Thyroid gland (tissue), 4 donors: ENCODE results near the gene AAMP. TPM values are rescaled to one million over a fixed set of nuclear protein-coding genes. Genes with fewer than 3 reads are reported as not detected.
"Not testable (repeated sequence)": the region's sequence is repeated elsewhere in the genome, so short reads cannot be mapped to it uniquely, and the experiment has no call there.

ENCODE experiments used
- DNase-seq, 2 donors: peaks; one replicate each; pipeline ENCODE4 v3.0.0-alpha.2; 2019
- H3K27ac ChIP-seq, 3 donors: fragments of 200-600 bp; sonication (generic); 1 replicate in 2 of 3; 2 replicates in 1 of 3; pipeline ENCODE4 v1.5.1; 2016 to 2019; ENCODE audit warnings: mild to moderate bottlenecking in 1 of 3, moderate library complexity in 1 of 3
- H3K27me3 ChIP-seq: fragments of 200-600 bp; sonication (generic); one replicate; pipeline ENCODE4 v1.5.1; 2019
- H3K36me3 ChIP-seq, 2 donors: fragments of 200-600 bp; sonication (generic); one replicate each; pipeline ENCODE4 v1.5.1; 2016 to 2019
- H3K4me1 ChIP-seq, 2 donors: fragments of 200-600 bp; sonication (generic); one replicate each; pipeline ENCODE4 v1.5.1; 2017 to 2019
- H3K4me3 ChIP-seq, 3 donors: fragments of 200-600 bp; sonication (generic); replicated peaks in 1 of 3; 1 replicate in 2 of 3; 2 replicates in 1 of 3; pipeline ENCODE4 v1.5.1; 2016; ENCODE audit warnings: mild to moderate bottlenecking in 1 of 3
- H3K9me3 ChIP-seq: fragments of 200-600 bp; sonication (generic); one replicate; pipeline ENCODE4 v1.5.1; 2017
- POLR2A ChIP-seq, 2 donors: fragments of 450-650 bp; IDR thresholded peaks; one replicate each; pipeline ENCODE4 v1.6.1; 2017; ENCODE audit warnings: antibody characterized with exemption in 2 of 2, mild to moderate bottlenecking in 2 of 2, moderate library complexity in 1 of 2
- WGBS, 2 donors: methylation state at CpG; one replicate each; pipeline ENCODE4 v1.1.5; 2017; 5-methylcytosine and 5-hydroxymethylcytosine counted together
- intact Hi-C: fragments of 100-400 bp; cut with DNase I; formaldehyde crosslinking; loops from one replicate; pipeline ENCODE4 v1.15.1; 2023
- total RNA-seq, 4 donors: library from RNA; depleted of rRNA; stranded (reverse); fragments of >200 nt; gene quantifications; one replicate each; pipeline ENCODE4 v1.2.3, GENCODE V29; 2016
- TF ChIP-seq, protein P1 (sequence below), 6 experiments: fragments of 200-600 bp in 3 of 6; fragments of 450-650 bp in 3 of 6; sonication (generic) in 3 of 6; IDR thresholded peaks; one replicate each; pipeline ENCODE4 v1.5.1; 2016 to 2019; ENCODE audit warnings: antibody characterized with exemption in 6 of 6, mild to moderate bottlenecking in 2 of 6, inconsistent platforms in 1 of 6, moderate library complexity in 1 of 6

AAMP gene
- total RNA-seq, 4 donors from 2014 or later = 86.9 to 175 (median 121) TPM

DNA sequence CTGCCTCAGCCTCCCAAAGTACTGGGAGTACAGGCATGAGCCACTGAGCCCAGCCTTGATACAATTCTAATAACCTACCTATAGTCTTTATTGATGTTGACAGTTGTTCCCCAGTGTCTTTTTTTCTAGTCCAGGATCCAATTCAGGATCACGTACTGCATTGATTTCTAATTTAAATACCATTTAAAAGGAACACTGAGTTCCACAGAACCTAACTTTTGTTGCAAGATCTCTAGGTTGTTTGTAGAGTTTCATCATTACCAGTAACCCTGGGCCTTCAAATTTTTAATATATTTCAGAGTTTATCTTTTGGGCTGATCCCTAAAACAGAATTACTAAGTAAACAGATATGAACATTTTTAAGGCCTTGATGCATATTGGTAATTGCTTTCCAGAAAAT, 43.4 kb upstream of the AAMP start:
- H3K27ac ChIP-seq = no peak overlapping the region
- TF ChIP-seq, protein P1, sequence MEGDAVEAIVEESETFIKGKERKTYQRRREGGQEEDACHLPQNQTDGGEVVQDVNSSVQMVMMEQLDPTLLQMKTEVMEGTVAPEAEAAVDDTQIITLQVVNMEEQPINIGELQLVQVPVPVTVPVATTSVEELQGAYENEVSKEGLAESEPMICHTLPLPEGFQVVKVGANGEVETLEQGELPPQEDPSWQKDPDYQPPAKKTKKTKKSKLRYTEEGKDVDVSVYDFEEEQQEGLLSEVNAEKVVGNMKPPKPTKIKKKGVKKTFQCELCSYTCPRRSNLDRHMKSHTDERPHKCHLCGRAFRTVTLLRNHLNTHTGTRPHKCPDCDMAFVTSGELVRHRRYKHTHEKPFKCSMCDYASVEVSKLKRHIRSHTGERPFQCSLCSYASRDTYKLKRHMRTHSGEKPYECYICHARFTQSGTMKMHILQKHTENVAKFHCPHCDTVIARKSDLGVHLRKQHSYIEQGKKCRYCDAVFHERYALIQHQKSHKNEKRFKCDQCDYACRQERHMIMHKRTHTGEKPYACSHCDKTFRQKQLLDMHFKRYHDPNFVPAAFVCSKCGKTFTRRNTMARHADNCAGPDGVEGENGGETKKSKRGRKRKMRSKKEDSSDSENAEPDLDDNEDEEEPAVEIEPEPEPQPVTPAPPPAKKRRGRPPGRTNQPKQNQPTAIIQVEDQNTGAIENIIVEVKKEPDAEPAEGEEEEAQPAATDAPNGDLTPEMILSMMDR (IDR thresholded peaks at IDR 0.05) = no peak
- no peak for TF ChIP-seq POLR2A (IDR thresholded peaks at IDR 0.05)
- intact Hi-C loops = no loop called here
- H3K27me3 ChIP-seq = no peaks in the 10 kb centered on the region
- DNase-seq = no peak
- no peaks in the 10 kb centered on the region for H3K36me3 ChIP-seq
- 84 to 97% methylated on average over 1 of the region's 1 CpG for WGBS, 2 donors
- peaks cover 3 to 4% of the 10 kb centered on the region in 2 donors for H3K4me1 ChIP-seq
- H3K4me3 ChIP-seq = no peak overlapping the region
- no peaks in the 10 kb centered on the region for H3K9me3 ChIP-seq

DNA sequence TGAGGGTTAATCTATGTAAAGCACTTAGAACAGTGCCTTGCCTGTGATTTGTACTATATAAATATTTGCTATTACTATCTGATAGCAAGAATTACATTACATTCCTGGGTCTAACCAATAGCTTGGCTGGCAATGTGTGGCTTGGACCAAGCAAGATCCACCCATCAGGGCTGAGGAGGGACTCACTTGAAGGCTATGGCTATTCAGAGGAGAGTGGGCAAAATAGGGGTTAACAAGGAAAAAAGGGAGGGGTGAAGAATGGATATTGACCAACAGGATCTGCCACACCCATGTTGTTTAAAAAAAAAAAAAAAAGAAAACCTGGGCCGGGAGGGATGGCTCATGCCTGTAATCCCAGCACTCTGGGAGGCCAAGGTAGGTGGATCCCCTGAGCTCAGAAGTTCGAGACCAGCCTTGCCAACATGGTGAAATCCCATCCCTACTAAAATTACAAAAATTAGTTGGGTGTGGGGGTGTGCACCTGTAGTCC, 42.4 kb upstream of the AAMP start:
- Histone ChIP-seq H3K9me3 (no peaks in the 10 kb centered on the region), H3K27me3 (no peaks in the 10 kb centered on the region), H3K4me3 (no peak overlapping the region), H3K4me1 (no peaks in the 10 kb centered on the region), H3K36me3 (no peaks in the 10 kb centered on the region), H3K27ac (no peak overlapping the region)
- intact Hi-C loops = no loop called here
- 73 to 74% methylated on average over 2 of the region's 2 CpGs for WGBS, 2 donors
- no peak for TF ChIP-seq POLR2A (IDR thresholded peaks at IDR 0.05)
- TF ChIP-seq, protein P1 (IDR thresholded peaks at IDR 0.05) = no peak
- DNase-seq = no peak

DNA sequence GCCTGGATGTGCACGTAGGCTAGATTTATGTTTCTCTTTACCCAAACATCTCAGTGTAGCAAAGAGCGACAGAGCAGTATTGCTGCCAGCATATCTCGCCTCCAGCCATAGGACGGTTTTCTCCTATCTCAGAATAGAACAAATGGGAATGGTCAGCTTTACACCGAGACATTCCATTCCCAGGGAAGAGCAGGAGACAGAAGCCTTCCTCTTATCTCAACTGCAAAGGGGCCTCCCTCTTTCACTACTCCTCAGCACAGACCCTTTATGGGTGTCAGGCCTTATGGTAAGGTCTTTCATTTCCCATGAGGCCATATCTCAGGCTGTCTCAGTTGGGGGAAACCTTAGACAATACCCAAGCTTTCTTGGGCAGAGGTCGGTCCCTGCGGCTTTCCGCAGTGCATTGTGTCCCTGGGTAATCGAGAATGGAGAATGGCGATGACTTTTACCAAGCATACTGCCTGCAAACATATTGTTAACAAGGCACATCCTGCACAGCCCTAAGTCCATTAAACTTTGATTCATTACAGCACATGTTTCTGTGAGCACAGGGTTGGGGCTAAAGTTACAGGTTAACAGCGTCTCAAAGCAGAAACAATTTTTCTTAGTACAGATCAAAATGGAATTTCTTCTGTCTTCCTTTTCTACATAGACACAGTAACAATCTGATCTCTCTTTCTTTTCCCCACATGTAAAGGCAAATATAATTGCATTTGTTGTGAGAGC, 41.8 kb upstream of the AAMP start:
- DNase-seq, H3K27me3 ChIP-seq, H3K4me1 ChIP-seq, H3K27ac ChIP-seq, H3K36me3 ChIP-seq, intact Hi-C loops, H3K9me3 ChIP-seq, H3K4me3 ChIP-seq: not testable (repeated sequence)
- 85 to 89% methylated on average over 11 of the region's 11 CpGs for WGBS, 2 donors

DNA sequence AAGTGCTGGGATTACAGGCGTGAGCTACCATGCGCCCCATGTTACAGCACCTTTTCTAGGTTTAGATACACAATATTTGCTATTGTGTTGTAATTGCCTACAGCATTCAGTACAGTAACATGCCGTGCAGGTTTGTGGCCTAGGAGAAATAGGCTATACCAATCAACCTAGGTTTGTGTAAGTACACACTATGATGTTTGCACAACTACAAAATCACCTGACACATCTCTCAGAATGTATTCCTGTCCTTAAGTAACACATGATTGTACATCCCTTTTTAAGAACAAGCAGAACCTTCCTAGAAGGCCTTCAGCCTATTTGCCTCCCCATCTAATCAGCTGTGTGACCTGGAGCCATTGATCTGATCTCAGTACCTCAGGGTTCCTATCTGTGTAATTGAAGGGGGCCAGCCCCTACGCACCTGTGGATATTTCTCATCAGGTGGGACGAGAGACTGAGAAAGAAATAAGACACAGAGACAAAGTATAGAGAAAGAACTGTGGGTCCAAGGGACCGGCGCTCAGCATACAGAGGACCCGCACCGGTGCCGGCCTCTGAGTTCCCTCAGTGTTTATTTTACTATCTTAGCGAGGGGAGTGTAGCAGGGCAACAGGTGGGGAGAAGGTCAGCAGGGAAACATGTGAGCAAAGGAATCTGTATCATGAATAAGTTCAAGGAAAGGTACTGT, 41.1 kb upstream of the AAMP start:
- Histone ChIP-seq H3K27me3 (no peaks in the 10 kb centered on the region), H3K36me3 (no peaks in the 10 kb centered on the region), H3K9me3 (no peaks in the 10 kb centered on the region), H3K4me3 (no peak overlapping the region), H3K4me1 (no peaks in the 10 kb centered on the region), H3K27ac (no peak overlapping the region)
- no peak for DNase-seq
- intact Hi-C loops = no loop called here
- TF ChIP-seq, protein P1 (IDR thresholded peaks at IDR 0.05) = no peak
- TF ChIP-seq POLR2A (IDR thresholded peaks at IDR 0.05) = no peak
- WGBS, 2 donors = 80 to 87% methylated on average over 11 of the region's 11 CpGs

DNA sequence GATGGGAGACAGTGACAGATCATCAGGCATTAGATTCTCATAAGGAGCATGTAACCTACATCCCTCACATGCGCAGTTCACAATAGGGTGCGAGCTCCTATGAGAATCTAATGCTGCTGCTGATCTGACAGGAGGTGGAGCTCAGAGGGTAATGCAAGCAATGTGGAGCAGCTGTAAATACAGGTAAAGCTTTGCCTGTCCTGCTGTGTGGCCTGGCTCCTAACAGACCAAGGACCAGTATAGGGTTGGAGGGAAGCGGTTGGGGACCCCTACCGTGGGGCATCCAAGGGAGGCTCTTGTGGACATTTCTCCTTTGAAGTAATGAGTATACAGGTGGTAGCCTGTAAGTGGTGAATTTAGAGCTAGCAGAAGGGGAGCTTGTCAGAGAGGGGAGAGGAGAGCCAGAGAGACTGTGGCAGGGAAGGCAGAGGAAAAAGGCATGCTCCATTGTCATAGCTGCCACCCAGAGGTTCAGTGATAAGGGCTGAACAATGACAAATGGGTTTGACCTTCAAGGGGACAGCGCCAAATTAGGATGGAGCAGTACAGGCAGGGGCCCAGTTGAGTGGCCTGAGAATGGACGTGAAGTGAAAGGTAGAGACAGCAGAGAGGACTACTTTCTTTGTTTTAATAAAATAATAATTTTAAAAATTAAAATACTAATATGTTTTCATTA, 37.6 kb upstream of the AAMP start:
- H3K9me3 ChIP-seq = no peaks in the 10 kb centered on the region
- no peak for TF ChIP-seq POLR2A (IDR thresholded peaks at IDR 0.05)
- TF ChIP-seq, protein P1 (IDR thresholded peaks at IDR 0.05) = no peak
- H3K4me3 ChIP-seq = no peak overlapping the region
- no peaks in the 10 kb centered on the region for H3K36me3 ChIP-seq
- intact Hi-C loops = no loop called here
- no peak for DNase-seq
- no peak overlapping the region for H3K27ac ChIP-seq
- WGBS, 2 donors = 92 to 95% methylated on average over 6 of the region's 6 CpGs
- no peaks in the 10 kb centered on the region for H3K4me1 ChIP-seq
- H3K27me3 ChIP-seq = no peaks in the 10 kb centered on the region
